ENCODE data around the gene RAPGEF3. TPM values are rescaled to one million over a fixed set of nuclear protein-coding genes. Genes with fewer than 3 reads are reported as not detected.

Gene RAPGEF3
- total RNA-seq, 6 experiments from 2014 or later, result 2.0 to 4.1 (median 3.1) TPM

- TF ChIP-seq CTCF (IDR thresholded peaks at IDR 0.05), result no peak
- Mint-ChIP-seq H3K27me3 (ENCODE audit: insufficient read depth) (peaks cover 4% of the 10 kb centered on the region), H3K4me3 (no peak overlapping the region), H3K4me1 (ENCODE audit: low read depth) (peaks cover 84% of the 10 kb centered on the region), H3K9me3 (no peaks in the 10 kb centered on the region), H3K36me3 (ENCODE audit: low read depth) (peaks cover 5% of the 10 kb centered on the region; the same call in 1 of the 2 replicates), H3K27ac (peak overlapping the region; percentile 71)
- no peak for DNase-seq
Measured at GRCh38 chr12:47803191-47803875, 44.7 kb upstream of the RAPGEF3 start.

DNA sequence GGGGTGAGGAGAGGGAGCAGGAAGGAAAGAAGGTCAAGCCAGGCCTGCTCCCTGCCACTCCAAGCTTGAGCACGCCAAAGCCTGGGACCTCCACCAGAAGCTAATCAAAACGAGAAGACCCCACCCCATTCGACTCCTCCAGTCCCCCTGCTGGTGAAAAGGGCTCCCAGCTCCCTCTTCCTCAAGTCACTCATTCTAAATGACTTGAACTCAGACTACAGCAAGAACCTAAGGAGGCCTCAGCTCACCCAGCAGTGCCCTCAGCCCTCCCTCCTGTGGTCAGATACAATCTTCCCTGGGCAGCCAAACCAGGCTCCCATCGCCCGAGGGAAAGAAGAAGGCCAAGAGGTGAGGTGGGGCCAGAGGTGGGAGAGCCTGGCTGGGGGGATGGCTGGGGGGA, 43.6 kb upstream of the RAPGEF3 start:
- no peak for DNase-seq
- Mint-ChIP-seq H3K9me3 (no peaks in the 10 kb centered on the region), H3K4me3 (no peak overlapping the region; the same call in 1 of the 2 replicates), H3K27ac (peak overlapping the region; percentile 71), H3K36me3 (ENCODE audit: low read depth) (peaks cover 5% of the 10 kb centered on the region; the same call in 1 of the 2 replicates), H3K4me1 (ENCODE audit: low read depth) (peaks cover 74% of the 10 kb centered on the region), H3K27me3 (ENCODE audit: insufficient read depth) (peaks cover 6% of the 10 kb centered on the region)
- peak; percentile 69 for TF ChIP-seq CTCF (IDR thresholded peaks at IDR 0.05)

DNA sequence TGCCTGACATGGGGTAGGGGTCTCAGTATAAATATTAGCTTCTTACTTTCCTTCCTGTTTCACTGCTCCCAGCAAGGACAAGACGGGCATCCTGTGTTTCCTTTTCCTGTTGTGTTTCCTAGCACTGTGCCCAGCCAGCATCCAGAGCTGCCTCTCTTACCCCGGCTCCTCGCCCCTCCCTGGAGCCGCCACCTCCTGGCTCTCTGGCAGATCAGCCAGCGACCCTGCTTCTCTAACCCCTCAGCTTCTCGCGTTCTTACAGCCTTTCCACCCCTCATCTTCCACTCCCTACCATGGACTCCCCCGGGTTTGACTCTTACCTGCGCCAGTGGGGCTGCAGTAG, 43.2 kb upstream of the RAPGEF3 start:
- peaks cover 5% of the 10 kb centered on the region; the same call in 1 of the 2 replicates for H3K36me3 Mint-ChIP-seq (ENCODE audit: low read depth)
- H3K27ac Mint-ChIP-seq, result peak overlapping the region; percentile 71; the same call in 1 of the 2 replicates
- H3K27me3 Mint-ChIP-seq (ENCODE audit: insufficient read depth), result peaks cover 6% of the 10 kb centered on the region
- no peak for TF ChIP-seq CTCF (IDR thresholded peaks at IDR 0.05)
- H3K4me1 Mint-ChIP-seq (ENCODE audit: low read depth), result peaks cover 70% of the 10 kb centered on the region
- DNase-seq, result no peak
- H3K4me3 Mint-ChIP-seq, result no peak overlapping the region
- no peaks in the 10 kb centered on the region for H3K9me3 Mint-ChIP-seq

DNA sequence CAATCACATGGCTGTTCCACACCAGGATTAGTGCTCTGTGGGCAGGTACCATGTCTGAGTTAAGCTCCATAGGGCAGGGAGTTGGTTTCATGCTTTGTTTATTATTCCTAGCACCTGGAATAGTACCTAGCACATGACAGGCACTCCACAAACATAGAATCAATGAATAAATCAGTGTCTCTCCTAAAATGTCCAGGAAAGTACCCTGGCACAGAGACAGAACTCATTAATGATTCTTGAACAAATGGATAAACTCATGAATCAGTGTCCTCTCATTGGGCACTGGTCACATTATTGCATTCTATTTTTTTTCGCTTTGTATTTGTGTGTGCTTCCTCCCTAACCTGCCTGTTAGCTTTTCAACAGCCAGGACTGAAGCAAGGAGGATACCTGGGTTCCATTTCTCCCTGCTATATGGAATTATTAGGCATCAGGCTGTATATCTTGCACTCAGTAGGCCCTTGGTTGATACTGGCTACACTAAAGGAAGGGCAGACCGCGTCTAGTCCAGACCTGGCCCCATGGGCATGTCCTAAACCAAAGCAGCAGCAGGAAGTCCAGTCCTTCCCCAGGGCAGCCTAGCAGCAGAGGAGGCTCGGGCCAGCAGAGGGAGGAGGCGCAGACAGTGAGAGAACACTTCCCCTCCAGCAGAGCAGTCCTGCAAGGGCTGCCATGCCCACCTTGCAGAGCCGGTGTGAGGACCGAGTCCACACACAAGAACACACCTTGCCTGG, 42.7 kb upstream of the RAPGEF3 start:
- Mint-ChIP-seq H3K9me3 (no peaks in the 10 kb centered on the region), H3K4me1 (ENCODE audit: low read depth) (peaks cover 67% of the 10 kb centered on the region), H3K27ac (peak overlapping the region; percentile 71), H3K27me3 (ENCODE audit: insufficient read depth) (peaks cover 6% of the 10 kb centered on the region), H3K36me3 (ENCODE audit: low read depth) (peaks cover 5% of the 10 kb centered on the region; the same call in 1 of the 2 replicates), H3K4me3 (no peak overlapping the region; the same call in 1 of the 2 replicates)
- no peak for TF ChIP-seq CTCF (IDR thresholded peaks at IDR 0.05)
- no peak for DNase-seq

DNA sequence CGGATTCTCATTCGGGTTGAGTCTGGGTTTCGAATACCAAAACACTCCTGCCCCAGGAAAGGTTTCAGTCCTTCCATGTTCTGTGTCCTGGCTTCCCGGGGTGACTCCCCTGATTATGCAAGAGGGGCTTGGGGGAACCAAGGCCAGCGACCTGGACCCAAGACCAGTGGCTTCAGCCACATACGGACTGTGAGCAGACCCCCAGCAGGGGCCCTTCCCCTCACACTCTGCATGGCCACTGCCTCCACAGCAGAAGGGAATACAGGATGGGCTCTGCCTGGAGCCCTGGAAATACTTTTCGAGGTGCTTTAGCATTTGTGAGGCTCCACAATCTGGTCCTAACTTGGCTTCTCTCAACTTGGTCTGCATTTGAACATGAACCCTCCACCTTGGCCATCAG, 41.9 kb upstream of the RAPGEF3 start:
- Mint-ChIP-seq H3K27me3 (ENCODE audit: insufficient read depth) (peaks cover 6% of the 10 kb centered on the region), H3K4me1 (ENCODE audit: low read depth) (peaks cover 62% of the 10 kb centered on the region), H3K36me3 (ENCODE audit: low read depth) (peaks cover 5% of the 10 kb centered on the region; the same call in 1 of the 2 replicates), H3K27ac (peak overlapping the region; percentile 52), H3K9me3 (no peaks in the 10 kb centered on the region), H3K4me3 (no peak overlapping the region)
- TF ChIP-seq CTCF (IDR thresholded peaks at IDR 0.05), result no peak
- DNase-seq, result no peak

All from HFFc6 (cell line).